Measurements from ENCODE around the gene STK10.

STK10 gene

GRCh38 chr5:172188033-172188892 is at the start of gene STK10:
STK10 (minus strand) TSS chr5:172188224; CDS start chr5:172188042, 182 bp downstream.
- DNase-seq (ENCODE audit: low read depth) = peak; percentile 96
- TF ChIP-seq CTCF (IDR thresholded peaks at IDR 0.05; ENCODE audit: insufficient read depth, low read depth, low read length, missing control alignments) = peak; percentile 87
- H3K4me3 ChIP-seq (ENCODE audit: low read depth, low read length) = peak within 1 kb of the TSS; percentile 92

- DNase-seq (ENCODE audit: low read depth) = no peak
- no peak for TF ChIP-seq CTCF (IDR thresholded peaks at IDR 0.05; ENCODE audit: insufficient read depth, low read depth, low read length, missing control alignments)
- H3K4me3 ChIP-seq (ENCODE audit: low read depth, low read length) = peak overlapping the region; percentile 5; the same call in 1 of the 2 replicates
These were observed 48.1 kb upstream of the STK10 start for GRCh38 chr5:172235827-172236736.

- TF ChIP-seq CTCF (IDR thresholded peaks at IDR 0.05; ENCODE audit: insufficient read depth, low read depth, low read length, missing control alignments) = no peak
- peak overlapping the region; percentile 5; the same call in 1 of the 2 replicates for H3K4me3 ChIP-seq (ENCODE audit: low read depth, low read length)
- DNase-seq (ENCODE audit: low read depth) = peak; percentile 79
These were observed 47.2 kb upstream of the STK10 start for GRCh38 chr5:172235132-172235780.

- no peak for TF ChIP-seq CTCF (IDR thresholded peaks at IDR 0.05; ENCODE audit: insufficient read depth, low read depth, low read length, missing control alignments)
- H3K4me3 ChIP-seq (ENCODE audit: low read depth, low read length) = no peak overlapping the region
- DNase-seq (ENCODE audit: low read depth) = no peak
These were observed 46.0 kb upstream of the STK10 start for GRCh38 chr5:172234031-172234430.

GRCh38 chr5:172229904-172230303 is 41.9 kb upstream of the STK10 start:
- DNase-seq (ENCODE audit: low read depth) = peak; percentile 70

More at GRCh38 chr5:172229904-172230303, 41.9 kb upstream of the STK10 start:
- no peak overlapping the region for H3K4me3 ChIP-seq (ENCODE audit: low read depth, low read length)
- TF ChIP-seq CTCF (IDR thresholded peaks at IDR 0.05; ENCODE audit: insufficient read depth, low read depth, low read length, missing control alignments) = no peak

All from GM12865 (cell line).